KOPT-K1 (cell line): ENCODE data around the gene KCNG2.

ENCODE experiments used
- H3K27ac ChIP-seq: fragments of 200-600 bp; sonication (generic); 2 replicates; pipeline ENCODE4 v1.5.1; 2016; ENCODE audit warnings: antibody characterized with exemption, mild to moderate bottlenecking, low read depth, low read length; ENCODE audit not compliant: poor library complexity, severe bottlenecking
- H3K36me3 ChIP-seq: fragments of 200-600 bp; sonication (generic); 2 replicates; pipeline ENCODE4 v1.5.1; 2017; ENCODE audit warnings: antibody characterized with exemption, mild to moderate bottlenecking, low read length, moderate library complexity; ENCODE audit not compliant: insufficient read depth
- H3K9me3 ChIP-seq: fragments of 200-600 bp; sonication (generic); 2 replicates; pipeline ENCODE4 v1.5.1; 2017; ENCODE audit warnings: antibody characterized with exemption, low read length, mild to moderate bottlenecking; ENCODE audit not compliant: insufficient read depth, poor library complexity, severe bottlenecking

KCNG2 gene

DNA sequence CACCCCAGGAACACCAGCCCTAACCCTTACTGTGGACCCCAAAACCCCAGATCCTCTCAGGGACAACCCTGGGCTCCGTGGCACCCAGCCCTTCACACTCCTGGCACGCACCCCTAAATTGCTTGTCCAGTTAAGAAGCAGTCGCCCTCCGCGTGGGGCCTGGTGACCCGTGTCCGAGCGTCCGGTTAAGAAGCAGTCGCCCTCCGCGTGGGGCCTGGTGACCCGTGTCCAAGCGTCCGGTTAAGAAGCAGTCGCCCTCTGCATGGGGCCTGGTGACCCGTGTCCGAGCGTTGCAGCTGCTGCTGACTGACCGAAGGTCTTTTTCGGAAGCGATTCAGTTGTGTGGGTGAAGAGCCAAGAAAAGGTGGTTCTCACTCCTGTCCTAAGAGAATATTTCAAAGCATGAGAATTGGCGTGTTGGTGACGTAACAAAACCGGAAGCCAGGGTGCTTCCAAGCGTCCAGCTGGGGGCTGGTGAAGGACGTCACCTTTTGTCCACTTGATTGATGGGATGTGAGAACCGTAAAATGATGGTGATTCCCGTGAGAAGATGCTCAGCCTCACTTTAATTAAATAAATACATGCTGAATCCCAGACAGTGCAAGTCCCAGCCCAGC is 70.5 kb downstream of the KCNG2 start:
- Histone ChIP-seq H3K27ac (no peak overlapping the region), H3K9me3 (peaks cover under 1% of the 10 kb centered on the region), H3K36me3 (no peaks in the 10 kb centered on the region)

DNA sequence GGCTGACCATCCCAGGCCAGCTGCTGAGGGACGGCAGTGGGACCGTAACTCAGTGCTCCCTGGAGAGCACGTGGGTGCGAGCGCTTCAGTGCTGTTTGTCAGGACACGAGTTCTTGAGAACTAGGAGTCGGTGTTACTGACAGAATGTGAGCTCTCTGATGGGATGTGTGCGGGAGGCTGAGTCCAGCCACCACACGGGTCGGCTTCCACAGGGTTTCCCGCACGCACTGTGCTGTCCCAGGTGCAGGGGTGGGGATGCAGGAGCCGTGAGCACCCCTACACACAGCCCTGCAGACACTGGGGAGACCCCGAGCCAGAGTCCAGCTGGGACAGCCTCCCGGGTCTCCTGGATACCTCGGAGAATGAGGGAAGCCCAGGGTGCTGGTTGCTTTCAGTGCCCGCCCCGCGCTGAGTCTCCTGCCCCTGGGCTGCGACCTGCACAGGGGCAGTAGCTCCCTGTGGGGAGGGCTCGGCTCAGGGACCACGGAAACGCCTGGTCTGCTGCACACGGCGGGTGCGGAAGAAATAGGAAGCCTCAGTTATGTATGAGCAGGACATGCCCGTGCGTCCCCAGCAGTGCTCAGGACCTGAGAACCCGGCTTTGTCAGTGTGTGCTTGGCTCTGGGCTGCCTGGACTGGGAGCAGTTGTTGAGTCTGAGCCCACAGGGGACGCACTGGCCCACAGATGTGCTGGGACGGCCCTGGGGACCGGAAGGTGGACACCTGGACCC is 71.2 kb downstream of the KCNG2 start:
- Histone ChIP-seq H3K27ac (no peak overlapping the region), H3K36me3 (no peaks in the 10 kb centered on the region), H3K9me3 (no peaks in the 10 kb centered on the region)

DNA sequence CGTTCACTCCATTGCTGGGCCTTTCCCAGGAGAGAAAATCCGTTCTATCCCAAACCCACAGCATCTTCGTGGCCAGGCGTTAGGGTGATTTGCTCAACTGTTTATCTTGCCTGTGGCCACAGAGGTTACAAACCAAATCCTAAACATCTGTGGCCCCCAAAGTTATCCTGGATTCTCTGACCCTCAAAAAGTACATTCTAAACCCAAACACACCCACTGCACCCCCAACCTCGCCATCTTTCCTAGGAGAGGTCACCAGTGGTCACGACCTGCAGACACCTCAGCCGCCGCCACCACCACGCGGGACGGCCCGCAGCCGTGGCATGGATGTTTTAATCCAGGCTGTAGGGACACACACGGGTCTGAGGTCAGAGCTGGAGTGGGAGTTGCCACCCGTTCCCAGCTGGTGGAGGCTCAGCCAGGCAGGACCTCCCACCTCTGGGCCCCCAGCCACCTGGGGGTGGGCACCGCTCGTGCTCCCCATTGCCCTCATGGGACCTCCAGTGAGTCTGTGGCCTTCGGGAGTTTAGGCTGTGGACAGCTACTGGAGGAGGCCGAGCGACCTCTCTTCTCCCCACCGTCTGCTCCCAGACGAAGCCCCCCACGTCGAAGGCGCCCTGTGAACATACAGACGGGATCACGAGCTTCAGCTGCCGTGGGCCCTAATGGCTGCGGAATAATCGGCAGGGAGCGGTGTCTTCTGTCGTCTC is 72.0 kb downstream of the KCNG2 start:
- no peaks in the 10 kb centered on the region for H3K36me3 ChIP-seq
- H3K27ac ChIP-seq: no peak overlapping the region
- H3K9me3 ChIP-seq: no peaks in the 10 kb centered on the region

DNA sequence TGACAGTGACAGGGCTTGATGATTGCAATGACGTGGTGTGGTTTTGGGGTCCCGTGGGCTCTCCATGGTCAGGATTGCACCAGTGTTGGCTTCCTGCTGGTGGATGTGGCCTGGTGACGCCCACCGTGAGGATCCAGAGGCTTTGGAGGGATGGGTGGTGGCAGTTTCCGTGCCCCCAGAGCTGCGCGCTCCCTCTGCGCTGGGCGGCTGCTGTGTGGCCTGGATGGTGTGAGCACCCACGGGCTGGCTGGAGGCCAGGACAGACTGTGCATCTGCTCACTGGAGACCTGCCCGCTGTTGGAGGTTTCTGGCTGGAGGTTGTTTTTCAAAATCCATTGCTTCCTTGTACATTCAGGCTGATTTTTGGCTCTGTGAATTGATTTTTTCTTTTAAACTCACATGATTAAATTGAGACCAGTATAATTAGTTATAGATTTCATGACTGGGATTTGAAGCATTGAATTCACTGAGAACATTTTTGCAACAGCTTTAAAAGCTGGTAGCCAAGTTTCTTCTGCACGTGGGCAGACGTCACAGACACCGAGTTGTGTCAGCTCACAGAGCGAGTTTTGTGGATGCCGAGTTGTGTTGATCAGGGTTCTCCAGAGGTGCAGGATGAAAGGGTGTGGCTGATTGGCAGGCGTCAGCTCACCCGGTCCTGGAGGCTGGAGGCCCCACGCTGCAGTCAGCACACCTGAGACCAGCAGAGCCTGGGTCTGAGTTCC is 72.7 kb downstream of the KCNG2 start:
- Histone ChIP-seq H3K9me3 (no peaks in the 10 kb centered on the region), H3K27ac (no peak overlapping the region), H3K36me3 (no peaks in the 10 kb centered on the region)

DNA sequence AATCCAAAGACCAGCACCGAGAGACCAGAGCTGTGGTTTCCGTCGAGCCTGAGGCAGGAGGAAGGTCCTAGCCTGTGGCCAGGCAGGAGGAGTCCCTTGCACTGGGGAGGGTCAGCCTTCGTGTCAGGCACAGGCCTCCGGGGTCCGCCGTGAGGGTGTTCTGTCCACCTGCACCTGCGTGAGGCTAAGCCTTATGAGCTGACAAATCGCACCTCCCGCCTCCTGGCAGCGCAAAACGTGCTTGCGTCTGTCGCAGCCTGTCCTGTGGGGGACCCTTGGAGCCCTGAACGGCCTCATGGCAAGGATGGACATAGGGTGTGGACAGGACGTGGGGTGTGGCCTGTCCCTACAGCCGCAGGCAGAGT is 73.3 kb downstream of the KCNG2 start:
- no peaks in the 10 kb centered on the region for H3K9me3 ChIP-seq
- no peak overlapping the region for H3K27ac ChIP-seq
- H3K36me3 ChIP-seq: no peaks in the 10 kb centered on the region

DNA sequence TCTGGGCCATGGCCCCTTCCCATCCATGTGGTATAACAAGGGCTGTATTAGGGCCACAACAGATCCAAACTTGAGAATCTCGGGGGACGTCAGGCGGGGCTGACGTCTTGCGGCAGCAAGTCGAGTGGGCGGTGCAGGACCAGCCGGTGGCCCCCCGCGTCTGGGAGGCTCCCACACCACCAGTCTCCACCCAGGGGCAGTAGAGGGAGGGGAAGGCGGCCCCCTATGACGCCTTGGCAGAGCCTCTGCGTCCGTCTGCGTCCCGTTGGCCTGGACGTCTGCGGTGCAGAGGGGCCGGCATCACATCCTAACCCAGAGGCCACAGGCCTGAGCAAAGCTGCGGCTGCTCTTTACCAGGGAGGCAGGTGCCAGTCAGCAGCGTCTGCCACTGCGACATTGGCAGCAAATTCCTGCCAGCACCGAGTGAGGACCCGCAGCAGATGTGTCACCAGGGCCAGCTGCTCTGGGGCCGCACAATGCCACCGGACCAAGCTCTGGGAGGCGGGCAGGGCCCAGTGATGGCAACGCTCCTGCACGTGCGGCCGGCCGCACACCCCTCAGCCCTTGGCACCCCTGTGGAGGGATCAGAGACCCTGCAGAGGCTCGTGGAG is 73.8 kb downstream of the KCNG2 start:
- H3K27ac ChIP-seq: no peak overlapping the region
- H3K36me3 ChIP-seq: no peaks in the 10 kb centered on the region
- H3K9me3 ChIP-seq: no peaks in the 10 kb centered on the region

DNA sequence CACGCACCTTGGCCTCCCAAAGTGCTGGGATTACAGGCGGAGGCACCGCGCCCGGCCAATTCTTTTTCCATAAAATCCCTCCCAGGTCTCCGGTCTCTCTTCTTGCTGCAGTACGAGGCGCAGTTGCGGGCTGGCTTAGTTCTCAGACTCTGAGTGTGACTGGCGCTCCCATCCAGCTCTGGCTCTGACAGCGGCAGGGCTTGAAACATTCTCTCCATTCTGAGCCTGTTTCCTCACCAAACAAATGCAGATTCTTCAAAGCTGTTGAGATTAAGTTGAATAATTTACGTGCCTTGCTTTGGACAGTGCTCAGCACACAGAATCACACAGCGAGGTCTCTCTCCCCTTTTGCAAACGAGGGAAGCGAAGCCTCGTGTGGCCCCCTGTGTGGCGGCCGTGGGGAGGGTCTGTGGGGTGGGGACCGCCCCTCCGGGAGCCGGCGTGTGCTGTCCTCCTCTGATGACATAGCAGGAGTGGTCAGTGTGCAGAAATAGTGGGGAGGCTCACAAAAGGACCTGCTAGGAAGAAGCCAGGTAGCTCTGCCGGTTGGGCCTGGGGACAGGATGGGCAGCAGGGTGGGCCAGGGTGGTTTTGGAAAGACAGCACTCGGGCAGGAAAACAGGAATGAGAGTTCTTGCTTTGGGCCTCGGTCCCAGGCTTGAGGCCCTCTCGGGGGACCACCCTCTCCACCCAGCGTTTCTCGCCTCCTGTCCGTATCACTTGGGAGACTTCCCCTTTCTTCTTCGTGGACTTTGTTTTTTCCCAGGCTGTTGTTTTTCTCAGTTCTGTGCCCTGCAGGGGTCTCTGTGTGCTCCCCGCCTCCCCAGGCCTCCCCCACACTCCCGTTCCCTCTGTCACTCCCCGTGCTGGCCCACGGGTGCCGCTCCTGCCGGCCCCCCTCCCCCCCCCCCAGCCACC is 75.0 kb downstream of the KCNG2 start:
- no peak overlapping the region for H3K27ac ChIP-seq
- H3K36me3 ChIP-seq: no peaks in the 10 kb centered on the region
- no peaks in the 10 kb centered on the region for H3K9me3 ChIP-seq

DNA sequence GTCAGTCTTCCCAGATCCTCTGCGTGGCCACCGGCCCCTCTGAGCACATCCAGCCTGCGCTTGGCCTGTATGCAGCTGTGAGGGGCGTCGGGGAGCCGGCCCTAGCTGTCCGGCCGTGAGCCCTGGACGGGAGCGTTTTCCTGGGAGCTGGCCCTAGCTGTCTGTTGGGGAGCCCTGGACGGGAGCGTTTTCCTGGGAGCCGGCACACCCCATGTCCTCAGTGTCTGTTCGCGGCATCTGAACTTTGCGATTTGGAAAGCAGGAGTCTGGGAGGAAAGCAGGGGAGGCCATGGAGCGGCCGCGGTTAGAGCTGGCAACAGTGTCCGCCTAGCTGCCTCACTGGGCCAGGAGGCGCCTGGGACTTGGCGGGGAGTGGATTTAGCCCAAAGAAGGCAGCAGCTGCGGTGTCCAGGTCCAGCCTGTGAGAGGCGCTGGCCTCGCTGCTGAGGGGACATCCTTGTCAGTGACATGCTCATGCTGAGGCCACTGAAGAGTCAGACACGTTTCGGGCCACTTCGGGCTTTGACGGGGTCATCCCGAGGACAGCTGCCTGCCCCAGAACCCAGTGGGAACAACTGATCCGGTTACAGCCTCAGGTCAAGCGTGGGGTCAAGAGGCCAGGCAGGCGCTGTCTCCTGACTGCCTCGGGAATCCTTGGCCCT is 75.8 kb downstream of the KCNG2 start:
- H3K36me3 ChIP-seq: no peaks in the 10 kb centered on the region

DNA sequence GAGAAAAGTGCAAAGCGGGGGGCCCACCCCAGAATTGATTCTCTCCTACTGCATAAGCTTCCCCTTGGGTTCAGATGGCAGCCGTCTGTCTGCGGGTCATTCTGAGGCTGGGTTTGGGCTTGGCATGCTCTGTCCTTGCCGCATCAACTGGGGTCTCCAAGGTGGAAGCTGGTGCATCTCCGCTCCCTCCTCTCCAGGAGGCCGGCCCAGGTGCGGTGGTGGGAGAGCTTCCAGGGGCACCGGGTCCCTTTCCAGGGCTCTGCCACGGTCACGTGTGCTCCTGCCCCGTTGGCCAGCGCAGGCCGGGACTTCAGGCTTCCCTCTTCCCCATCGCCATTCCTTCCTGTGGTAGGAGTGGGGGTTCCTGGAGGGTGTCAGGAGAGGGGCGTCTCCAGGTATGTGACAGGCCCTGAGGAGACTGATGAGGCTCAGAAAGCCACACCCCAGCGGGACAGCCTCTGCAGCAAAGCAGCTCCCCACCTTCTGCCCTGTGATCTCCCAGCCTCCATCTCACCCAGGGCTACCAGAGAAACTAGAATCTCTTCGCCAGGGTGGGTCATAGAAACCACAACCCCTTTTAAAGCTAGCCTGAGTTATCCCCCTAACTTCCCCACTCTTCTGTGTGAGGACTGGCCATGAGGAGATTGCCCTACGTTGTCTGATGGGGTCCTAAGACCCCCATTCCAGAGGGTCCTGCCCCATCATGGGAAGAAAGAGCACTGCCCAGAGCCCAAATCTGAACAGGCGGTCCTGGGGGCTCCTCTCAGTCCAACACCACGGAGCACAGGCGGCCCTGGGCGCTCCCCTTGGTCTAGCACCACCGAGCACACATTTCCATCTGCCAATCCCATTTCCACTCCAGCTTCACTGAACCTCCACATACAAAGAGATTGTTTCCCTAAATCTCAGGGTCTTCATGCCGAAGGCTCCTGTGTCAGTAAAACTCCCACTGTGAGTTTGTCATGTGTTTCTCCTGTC is 77.1 kb downstream of the KCNG2 start:
- no peaks in the 10 kb centered on the region for H3K9me3 ChIP-seq
- H3K27ac ChIP-seq: no peak overlapping the region
- H3K36me3 ChIP-seq: no peaks in the 10 kb centered on the region

More for the DNA sequence above, 75.8 kb downstream of the KCNG2 start:
- Histone ChIP-seq H3K27ac (no peak overlapping the region), H3K9me3 (no peaks in the 10 kb centered on the region)

DNA sequence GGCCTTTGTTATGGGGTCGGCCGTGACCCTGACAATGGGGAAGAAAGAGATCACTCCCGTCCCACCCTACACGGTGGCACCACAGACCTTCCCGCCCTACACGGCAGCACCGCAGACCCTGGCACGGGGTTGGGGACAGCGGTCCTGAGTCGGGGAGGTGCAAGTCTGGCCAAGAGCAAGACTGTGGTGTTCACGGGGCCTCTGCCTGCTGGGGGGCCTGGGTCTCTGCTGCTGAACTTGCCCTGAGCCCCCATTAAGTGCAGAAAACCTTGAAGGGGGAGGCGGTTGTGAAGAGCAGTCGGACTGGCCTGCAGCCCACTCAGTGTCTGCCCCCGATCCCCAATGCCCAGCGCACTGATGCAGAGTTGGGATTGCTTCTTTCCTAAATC is 77.8 kb downstream of the KCNG2 start:
- Histone ChIP-seq H3K9me3 (no peaks in the 10 kb centered on the region), H3K36me3 (no peaks in the 10 kb centered on the region), H3K27ac (no peak overlapping the region)

DNA sequence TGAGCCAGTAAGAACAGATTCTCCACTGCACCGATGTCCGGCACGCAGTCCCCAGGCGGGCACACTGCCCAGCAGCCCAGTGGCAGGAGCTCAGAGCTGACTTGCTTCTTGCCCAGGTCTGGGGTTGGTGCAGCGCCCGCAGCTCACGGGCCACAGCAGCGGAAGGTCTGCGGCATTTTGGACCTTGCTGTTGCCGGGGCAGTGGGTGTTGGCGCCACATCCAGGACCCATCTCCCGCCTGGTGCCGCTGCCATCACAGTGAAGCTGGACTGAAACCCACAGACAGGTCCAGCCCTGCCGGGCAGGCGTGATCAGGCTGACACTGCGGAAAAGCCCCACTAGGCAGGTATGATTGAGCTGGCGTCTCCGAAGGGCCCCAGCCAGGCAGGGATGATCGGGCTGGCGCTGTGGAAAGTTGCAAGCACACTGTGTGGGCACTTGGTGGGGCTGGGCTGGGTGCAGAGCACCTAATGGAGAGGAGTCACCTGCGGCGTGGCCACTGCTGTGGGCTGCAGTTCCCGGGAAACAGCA is 78.3 kb downstream of the KCNG2 start:
- Histone ChIP-seq H3K9me3 (no peaks in the 10 kb centered on the region), H3K36me3 (no peaks in the 10 kb centered on the region), H3K27ac (no peak overlapping the region)

DNA sequence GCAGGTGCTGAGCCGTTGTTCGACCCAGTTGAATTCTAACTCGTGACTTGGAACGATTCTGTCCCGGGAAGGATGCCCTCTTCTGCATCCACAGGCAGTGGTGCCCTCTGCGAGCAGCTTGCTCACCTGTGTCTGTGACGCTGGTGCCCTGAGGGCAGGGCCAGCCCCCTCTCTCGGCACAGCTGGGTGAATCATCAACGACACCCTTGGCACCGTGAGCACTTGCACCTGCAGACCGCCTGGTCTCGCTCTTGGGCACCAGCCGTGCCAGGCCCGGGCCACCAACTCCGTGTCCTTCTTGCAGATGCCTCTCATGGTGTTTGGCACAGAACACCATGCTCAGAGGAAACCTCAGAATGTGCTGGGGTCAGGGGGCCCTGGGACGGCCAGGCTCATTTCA is 78.8 kb downstream of the KCNG2 start:
- no peak overlapping the region for H3K27ac ChIP-seq

More for the DNA sequence above, 78.8 kb downstream of the KCNG2 start:
- Histone ChIP-seq H3K36me3 (no peaks in the 10 kb centered on the region), H3K9me3 (no peaks in the 10 kb centered on the region)
